GM18499 (cell line): ENCODE data around the gene DYNLRB1.

ENCODE experiments used
- ATAC-seq: cut with Tn5 transposase; IDR thresholded peaks from one replicate; pipeline ENCODE4 v1.9.1; 2021; ENCODE audit warnings: moderate number of reproducible peaks; ENCODE audit not compliant: insufficient read depth, unreplicated experiment

Gene DYNLRB1

GRCh38 chr20:34549291-34549928, 33.2 kb downstream of the DYNLRB1 start:
- ATAC-seq: no peak

GRCh38 chr20:34549929-34550305, 33.7 kb downstream of the DYNLRB1 start:
- no peak for ATAC-seq

- ATAC-seq: no peak
Measured at GRCh38 chr20:34552569-34552968, 36.3 kb downstream of the DYNLRB1 start.

- no peak for ATAC-seq
Measured at GRCh38 chr20:34553366-34553867, 37.2 kb downstream of the DYNLRB1 start.

- no peak for ATAC-seq
Measured at GRCh38 chr20:34557936-34558319, 41.7 kb downstream of the DYNLRB1 start.

- ATAC-seq: no peak
Measured at GRCh38 chr20:34558320-34559218, 42.3 kb downstream of the DYNLRB1 start, which contains the start of gene MAP1LC3A. TSS of gene MAP1LC3A (plus strand) at chr20:34558718. CDS start at chr20:34558869, 151 bp downstream.

- ATAC-seq: no peak
Measured at GRCh38 chr20:34559311-34560140, 43.3 kb downstream of the DYNLRB1 start.

- ATAC-seq: no peak
Measured at GRCh38 chr20:34560141-34560523, 43.9 kb downstream of the DYNLRB1 start.

GRCh38 chr20:34560614-34561013, 44.4 kb downstream of the DYNLRB1 start:
- ATAC-seq: no peak

GRCh38 chr20:34561661-34562060, 45.4 kb downstream of the DYNLRB1 start:
- ATAC-seq: no peak

- no peak for ATAC-seq
Measured at GRCh38 chr20:34562641-34563040, 46.4 kb downstream of the DYNLRB1 start.

- no peak for ATAC-seq
Measured at GRCh38 chr20:34564833-34565232, 48.6 kb downstream of the DYNLRB1 start.

- no peak for ATAC-seq
Measured at GRCh38 chr20:34566978-34567891, 51.0 kb downstream of the DYNLRB1 start.

- ATAC-seq: no peak
Measured at GRCh38 chr20:34567892-34568865, 52.0 kb downstream of the DYNLRB1 start.

GRCh38 chr20:34569598-34569997, 53.4 kb downstream of the DYNLRB1 start:
- no peak for ATAC-seq

GRCh38 chr20:34570859-34571306, 54.7 kb downstream of the DYNLRB1 start:
- no peak for ATAC-seq

- ATAC-seq: no peak
Measured at GRCh38 chr20:34571753-34572152, 55.5 kb downstream of the DYNLRB1 start.

GRCh38 chr20:34573541-34574300, 57.5 kb downstream of the DYNLRB1 start:
- no peak for ATAC-seq
